ENCODE results near the gene TTC7B.

TTC7B gene

GRCh38 chr14:90605430-90605829 lies 210.8 kb downstream of the TTC7B start:
- no peak overlapping the region for H3K23ac ChIP-seq (ENCODE audit: low read length)
- no peak overlapping the region for H2BK15ac ChIP-seq (replicated peaks; ENCODE audit: low read depth)
- no peak overlapping the region for H3K4me2 ChIP-seq (ENCODE audit: low read length)
- WGBS (ENCODE audit: extremely low coverage, insufficient coverage, low lambda C conversion rate), result no CpG with 5 or more reads among the region's 6 CpGs
- no peak overlapping the region for H4K8ac ChIP-seq (ENCODE audit: low read depth, low read length)
- no peaks in the 10 kb centered on the region for H3K79me2 ChIP-seq (ENCODE audit: control insufficient read depth, insufficient read depth, low read length)
- H3K27me3 ChIP-seq (ENCODE audit: insufficient read depth, low read length, poor library complexity), result no peaks in the 10 kb centered on the region
- H3K9ac ChIP-seq (ENCODE audit: low read length), result no peak overlapping the region
- no peak overlapping the region for H2BK120ac ChIP-seq (ENCODE audit: low read depth, low read length)
- no peaks in the 10 kb centered on the region for H3K79me1 ChIP-seq (ENCODE audit: low read length)
- no peak overlapping the region for H2AK5ac ChIP-seq (ENCODE audit: low read length)
- peak; percentile 69 for DNase-seq
- H3K56ac ChIP-seq (ENCODE audit: low read length), result no peak overlapping the region
- no peak overlapping the region for H3K18ac ChIP-seq (ENCODE audit: low read length)
- no peak overlapping the region for H3K4ac ChIP-seq (ENCODE audit: low read depth, low read length)
- no peak overlapping the region for H3K27ac ChIP-seq (ENCODE audit: low read depth, low read length)
- H2BK5ac ChIP-seq (ENCODE audit: low read length), result no peak overlapping the region
- H4K5ac ChIP-seq (ENCODE audit: low read length), result no peak overlapping the region
- no peak overlapping the region for H3K4me3 ChIP-seq (ENCODE audit: low read length)
- H3K36me3 ChIP-seq (ENCODE audit: control insufficient read depth, insufficient read depth, low read length), result no peaks in the 10 kb centered on the region
- H3K4me1 ChIP-seq (ENCODE audit: control insufficient read depth, low read depth, low read length), result peaks cover 4% of the 10 kb centered on the region

- Histone ChIP-seq H3K4me2 (ENCODE audit: low read length) (no peak overlapping the region), H2BK5ac (ENCODE audit: low read length) (no peak overlapping the region), H3K18ac (ENCODE audit: low read length) (no peak overlapping the region), H3K56ac (ENCODE audit: low read length) (no peak overlapping the region), H2AK5ac (ENCODE audit: low read length) (no peak overlapping the region), H3K9ac (ENCODE audit: low read length) (no peak overlapping the region), H3K4me3 (ENCODE audit: low read length) (no peak overlapping the region), H2BK120ac (ENCODE audit: low read depth, low read length) (no peak overlapping the region), H3K4ac (ENCODE audit: low read depth, low read length) (no peak overlapping the region), H4K8ac (ENCODE audit: low read depth, low read length) (no peak overlapping the region), H3K23ac (ENCODE audit: low read length) (no peak overlapping the region), H3K79me1 (ENCODE audit: low read length) (no peaks in the 10 kb centered on the region), H3K79me2 (ENCODE audit: control insufficient read depth, insufficient read depth, low read length) (no peaks in the 10 kb centered on the region), H3K27ac (ENCODE audit: low read depth, low read length) (no peak overlapping the region), H3K36me3 (ENCODE audit: control insufficient read depth, insufficient read depth, low read length) (no peaks in the 10 kb centered on the region), H2BK15ac (replicated peaks; ENCODE audit: low read depth) (no peak overlapping the region), H3K27me3 (ENCODE audit: insufficient read depth, low read length, poor library complexity) (no peaks in the 10 kb centered on the region), H3K4me1 (ENCODE audit: control insufficient read depth, low read depth, low read length) (peaks cover 4% of the 10 kb centered on the region), H4K5ac (ENCODE audit: low read length) (no peak overlapping the region)
- no CpG with 5 or more reads among the region's 6 CpGs for WGBS (ENCODE audit: extremely low coverage, insufficient coverage, low lambda C conversion rate)
- DNase-seq, result no peak
These were observed 211.9 kb downstream of the TTC7B start for GRCh38 chr14:90604356-90604755.

- Histone ChIP-seq H3K27me3 (ENCODE audit: insufficient read depth, low read length, poor library complexity) (no peaks in the 10 kb centered on the region), H3K23ac (ENCODE audit: low read length) (no peak overlapping the region), H2BK5ac (ENCODE audit: low read length) (no peak overlapping the region), H3K4me2 (ENCODE audit: low read length) (no peak overlapping the region), H3K79me1 (ENCODE audit: low read length) (no peaks in the 10 kb centered on the region), H2BK120ac (ENCODE audit: low read depth, low read length) (no peak overlapping the region), H3K9ac (ENCODE audit: low read length) (no peak overlapping the region), H3K4ac (ENCODE audit: low read depth, low read length) (no peak overlapping the region), H3K18ac (ENCODE audit: low read length) (no peak overlapping the region), H3K4me3 (ENCODE audit: low read length) (no peak overlapping the region), H3K27ac (ENCODE audit: low read depth, low read length) (no peak overlapping the region), H3K79me2 (ENCODE audit: control insufficient read depth, insufficient read depth, low read length) (no peaks in the 10 kb centered on the region), H2BK15ac (replicated peaks; ENCODE audit: low read depth) (no peak overlapping the region), H3K36me3 (ENCODE audit: control insufficient read depth, insufficient read depth, low read length) (no peaks in the 10 kb centered on the region), H3K56ac (ENCODE audit: low read length) (no peak overlapping the region), H4K5ac (ENCODE audit: low read length) (no peak overlapping the region), H4K8ac (ENCODE audit: low read depth, low read length) (no peak overlapping the region), H3K4me1 (ENCODE audit: control insufficient read depth, low read depth, low read length) (peaks cover 4% of the 10 kb centered on the region), H2AK5ac (ENCODE audit: low read length) (no peak overlapping the region)
- WGBS (ENCODE audit: extremely low coverage, insufficient coverage, low lambda C conversion rate), result no CpG with 5 or more reads among the region's 3 CpGs
- no peak for DNase-seq
These were observed 212.4 kb downstream of the TTC7B start for GRCh38 chr14:90603841-90604240.

- Histone ChIP-seq H3K56ac (ENCODE audit: low read length) (no peak overlapping the region), H2BK5ac (ENCODE audit: low read length) (no peak overlapping the region), H4K8ac (ENCODE audit: low read depth, low read length) (no peak overlapping the region), H2BK120ac (ENCODE audit: low read depth, low read length) (no peak overlapping the region), H3K27me3 (ENCODE audit: insufficient read depth, low read length, poor library complexity) (no peaks in the 10 kb centered on the region), H3K79me1 (ENCODE audit: low read length) (no peaks in the 10 kb centered on the region), H3K9ac (ENCODE audit: low read length) (no peak overlapping the region), H3K18ac (ENCODE audit: low read length) (no peak overlapping the region), H3K27ac (ENCODE audit: low read depth, low read length) (no peak overlapping the region), H3K4me1 (ENCODE audit: control insufficient read depth, low read depth, low read length) (peaks cover 4% of the 10 kb centered on the region), H4K5ac (ENCODE audit: low read length) (no peak overlapping the region), H3K23ac (ENCODE audit: low read length) (no peak overlapping the region), H3K79me2 (ENCODE audit: control insufficient read depth, insufficient read depth, low read length) (no peaks in the 10 kb centered on the region), H2AK5ac (ENCODE audit: low read length) (no peak overlapping the region), H3K4ac (ENCODE audit: low read depth, low read length) (no peak overlapping the region), H3K4me2 (ENCODE audit: low read length) (no peak overlapping the region), H2BK15ac (replicated peaks; ENCODE audit: low read depth) (no peak overlapping the region), H3K36me3 (ENCODE audit: control insufficient read depth, insufficient read depth, low read length) (no peaks in the 10 kb centered on the region), H3K4me3 (ENCODE audit: low read length) (no peak overlapping the region)
- WGBS (ENCODE audit: extremely low coverage, insufficient coverage, low lambda C conversion rate), result no CpG with 5 or more reads among the region's 1 CpG
- DNase-seq, result no peak
These were observed 212.9 kb downstream of the TTC7B start for GRCh38 chr14:90603336-90603735.

GRCh38 chr14:90602088-90602687 lies 214.0 kb downstream of the TTC7B start:
- Histone ChIP-seq H3K4me3 (ENCODE audit: low read length) (no peak overlapping the region), H3K79me2 (ENCODE audit: control insufficient read depth, insufficient read depth, low read length) (no peaks in the 10 kb centered on the region), H3K18ac (ENCODE audit: low read length) (no peak overlapping the region), H3K27me3 (ENCODE audit: insufficient read depth, low read length, poor library complexity) (no peaks in the 10 kb centered on the region), H3K4me1 (ENCODE audit: control insufficient read depth, low read depth, low read length) (peaks cover 4% of the 10 kb centered on the region), H3K36me3 (ENCODE audit: control insufficient read depth, insufficient read depth, low read length) (no peaks in the 10 kb centered on the region), H2BK15ac (replicated peaks; ENCODE audit: low read depth) (no peak overlapping the region), H2AK5ac (ENCODE audit: low read length) (no peak overlapping the region), H3K27ac (ENCODE audit: low read depth, low read length) (no peak overlapping the region), H3K56ac (ENCODE audit: low read length) (no peak overlapping the region), H3K4me2 (ENCODE audit: low read length) (no peak overlapping the region), H2BK120ac (ENCODE audit: low read depth, low read length) (no peak overlapping the region), H4K8ac (ENCODE audit: low read depth, low read length) (no peak overlapping the region), H3K4ac (ENCODE audit: low read depth, low read length) (no peak overlapping the region), H3K23ac (ENCODE audit: low read length) (no peak overlapping the region), H4K5ac (ENCODE audit: low read length) (no peak overlapping the region), H2BK5ac (ENCODE audit: low read length) (no peak overlapping the region), H3K79me1 (ENCODE audit: low read length) (no peaks in the 10 kb centered on the region), H3K9ac (ENCODE audit: low read length) (no peak overlapping the region)
- no CpG with 5 or more reads among the region's 9 CpGs for WGBS (ENCODE audit: extremely low coverage, insufficient coverage, low lambda C conversion rate)
- DNase-seq, result no peak

- Histone ChIP-seq H3K79me1 (ENCODE audit: low read length) (no peaks in the 10 kb centered on the region), H4K5ac (ENCODE audit: low read length) (no peak overlapping the region), H2BK15ac (replicated peaks; ENCODE audit: low read depth) (no peak overlapping the region), H3K27me3 (ENCODE audit: insufficient read depth, low read length, poor library complexity) (no peaks in the 10 kb centered on the region), H3K18ac (ENCODE audit: low read length) (no peak overlapping the region), H3K36me3 (ENCODE audit: control insufficient read depth, insufficient read depth, low read length) (no peaks in the 10 kb centered on the region), H4K8ac (ENCODE audit: low read depth, low read length) (no peak overlapping the region), H3K4me3 (ENCODE audit: low read length) (no peak overlapping the region), H3K4me1 (ENCODE audit: control insufficient read depth, low read depth, low read length) (peaks cover 4% of the 10 kb centered on the region), H3K27ac (ENCODE audit: low read depth, low read length) (no peak overlapping the region), H2AK5ac (ENCODE audit: low read length) (no peak overlapping the region), H3K9ac (ENCODE audit: low read length) (no peak overlapping the region), H2BK5ac (ENCODE audit: low read length) (no peak overlapping the region), H3K4ac (ENCODE audit: low read depth, low read length) (no peak overlapping the region), H3K79me2 (ENCODE audit: control insufficient read depth, insufficient read depth, low read length) (no peaks in the 10 kb centered on the region), H2BK120ac (ENCODE audit: low read depth, low read length) (no peak overlapping the region), H3K56ac (ENCODE audit: low read length) (no peak overlapping the region), H3K23ac (ENCODE audit: low read length) (no peak overlapping the region), H3K4me2 (ENCODE audit: low read length) (no peak overlapping the region)
- no peak for DNase-seq
- WGBS (ENCODE audit: extremely low coverage, insufficient coverage, low lambda C conversion rate), result no CpG with 5 or more reads among the region's 9 CpGs
These were observed 214.7 kb downstream of the TTC7B start for GRCh38 chr14:90601563-90601962.
